GM12873 (cell line): ENCODE data around the gene GFPT1.

Experiments used
- TF ChIP-seq, protein P1 (sequence below): IDR thresholded peaks from 2 replicates; pipeline ENCODE4 v1.5.1; 2012; ENCODE audit warnings: low read depth, mild to moderate bottlenecking, moderate library complexity, low read length, control low read depth; ENCODE audit not compliant: insufficient read depth; ENCODE audit errors: missing control alignments

Gene GFPT1

DNA sequence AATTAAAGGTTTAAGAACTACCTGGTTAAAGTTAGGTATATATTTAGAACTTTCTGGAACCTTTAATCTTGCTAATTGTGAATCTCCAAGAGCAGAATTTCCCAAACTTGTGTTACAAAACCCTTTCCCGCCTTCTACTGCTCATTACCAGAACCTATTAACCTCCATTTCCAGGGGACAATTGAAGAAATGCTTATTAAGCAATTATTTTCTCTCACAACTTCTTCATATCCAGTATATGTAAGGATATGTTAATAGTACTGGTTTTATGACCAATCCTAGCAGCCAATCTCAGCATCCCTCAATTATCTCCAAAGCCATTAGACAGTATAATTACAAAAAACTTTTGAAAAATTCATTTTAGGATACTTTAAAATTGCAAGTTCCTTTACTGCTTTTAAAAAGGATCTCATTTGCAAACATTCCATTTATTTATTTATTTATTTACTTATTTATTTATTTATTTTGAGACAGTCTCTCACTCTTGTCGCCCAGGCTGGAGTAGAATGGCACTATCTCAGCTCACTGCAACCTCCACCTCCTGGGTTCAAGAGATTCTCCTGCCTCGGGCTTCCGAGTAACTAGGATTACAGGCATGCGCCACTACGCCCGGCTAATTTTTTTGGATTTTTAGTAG, 3.7 kb downstream of the GFPT1 start:
- TF ChIP-seq, protein P1, sequence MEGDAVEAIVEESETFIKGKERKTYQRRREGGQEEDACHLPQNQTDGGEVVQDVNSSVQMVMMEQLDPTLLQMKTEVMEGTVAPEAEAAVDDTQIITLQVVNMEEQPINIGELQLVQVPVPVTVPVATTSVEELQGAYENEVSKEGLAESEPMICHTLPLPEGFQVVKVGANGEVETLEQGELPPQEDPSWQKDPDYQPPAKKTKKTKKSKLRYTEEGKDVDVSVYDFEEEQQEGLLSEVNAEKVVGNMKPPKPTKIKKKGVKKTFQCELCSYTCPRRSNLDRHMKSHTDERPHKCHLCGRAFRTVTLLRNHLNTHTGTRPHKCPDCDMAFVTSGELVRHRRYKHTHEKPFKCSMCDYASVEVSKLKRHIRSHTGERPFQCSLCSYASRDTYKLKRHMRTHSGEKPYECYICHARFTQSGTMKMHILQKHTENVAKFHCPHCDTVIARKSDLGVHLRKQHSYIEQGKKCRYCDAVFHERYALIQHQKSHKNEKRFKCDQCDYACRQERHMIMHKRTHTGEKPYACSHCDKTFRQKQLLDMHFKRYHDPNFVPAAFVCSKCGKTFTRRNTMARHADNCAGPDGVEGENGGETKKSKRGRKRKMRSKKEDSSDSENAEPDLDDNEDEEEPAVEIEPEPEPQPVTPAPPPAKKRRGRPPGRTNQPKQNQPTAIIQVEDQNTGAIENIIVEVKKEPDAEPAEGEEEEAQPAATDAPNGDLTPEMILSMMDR, result no peak

DNA sequence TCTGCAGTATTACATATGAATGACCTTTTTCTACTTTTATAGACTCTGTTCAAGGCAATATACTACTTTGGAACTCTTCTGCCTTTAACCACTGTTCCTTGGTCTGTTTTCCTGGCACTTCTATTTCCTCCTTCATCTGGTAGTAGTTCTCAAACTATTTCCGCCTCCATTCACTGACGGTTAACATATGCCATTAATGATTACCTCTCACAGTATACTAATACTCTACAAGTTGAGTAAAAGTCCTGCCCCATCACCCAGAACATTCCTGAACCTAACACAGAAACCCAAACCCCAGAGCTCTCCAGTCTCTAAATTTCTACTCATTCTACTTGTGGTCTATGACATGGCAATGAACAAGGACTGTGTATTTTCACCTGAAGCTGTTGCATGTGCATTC, 4.5 kb downstream of the GFPT1 start:
- TF ChIP-seq, protein P1, result no peak

DNA sequence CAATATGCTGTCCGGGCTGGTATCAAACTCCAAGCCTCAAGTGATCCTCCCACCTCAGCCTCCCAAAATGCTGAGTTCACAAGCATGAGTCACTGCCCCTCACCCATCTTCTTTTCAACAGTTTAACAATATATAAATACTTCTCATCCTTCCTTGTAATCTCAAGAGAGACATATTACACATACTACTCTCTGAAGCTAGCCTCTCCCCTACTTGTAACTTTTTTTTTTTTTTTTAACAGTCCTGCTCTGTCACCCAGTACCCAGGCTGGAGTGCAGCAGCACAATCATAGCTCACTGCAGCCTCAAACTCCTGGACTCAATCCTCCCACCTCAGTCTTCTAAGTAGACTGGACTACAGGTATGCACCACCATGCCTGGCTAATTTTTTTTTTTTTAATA, 5.7 kb downstream of the GFPT1 start:
- TF ChIP-seq, protein P1, result no peak

DNA sequence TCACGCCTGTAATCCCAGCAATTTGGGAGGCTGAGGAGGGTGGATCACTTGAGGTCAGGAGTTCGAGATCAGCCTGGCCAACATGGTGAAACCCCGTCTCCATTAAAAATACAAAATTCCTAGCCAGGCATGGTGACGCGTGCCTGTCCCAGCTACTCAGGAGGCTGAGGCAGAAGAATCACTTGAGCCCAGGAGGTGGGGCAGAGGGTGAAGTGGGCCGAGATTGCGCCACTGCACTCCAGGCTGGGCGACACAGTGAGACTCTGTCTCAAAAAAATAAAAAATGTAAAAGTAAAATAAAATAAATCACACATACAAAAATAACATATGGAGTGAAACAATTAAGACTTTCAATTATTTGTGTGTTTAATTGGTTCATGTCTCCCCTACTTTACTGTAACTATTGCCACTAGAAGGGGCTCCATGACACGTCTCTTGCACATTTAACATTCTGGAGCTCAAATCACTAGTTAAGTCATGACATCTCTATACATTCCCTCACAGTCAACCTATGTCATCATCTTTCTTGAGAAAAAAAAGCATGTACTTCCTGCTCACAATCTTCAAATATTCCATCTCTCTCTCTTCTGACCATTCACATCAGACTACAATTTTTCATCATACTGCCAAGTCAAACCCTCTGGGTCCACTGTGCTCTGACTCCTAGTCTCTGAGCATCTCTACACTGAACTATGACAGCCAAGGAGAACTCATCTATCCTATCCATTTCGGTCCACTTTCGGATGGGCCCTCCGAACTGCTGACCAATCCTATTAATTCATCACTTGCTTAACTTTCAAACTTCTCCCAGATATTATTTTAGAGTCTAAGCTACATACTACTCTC, 6.7 kb downstream of the GFPT1 start:
- TF ChIP-seq, protein P1, result no peak

DNA sequence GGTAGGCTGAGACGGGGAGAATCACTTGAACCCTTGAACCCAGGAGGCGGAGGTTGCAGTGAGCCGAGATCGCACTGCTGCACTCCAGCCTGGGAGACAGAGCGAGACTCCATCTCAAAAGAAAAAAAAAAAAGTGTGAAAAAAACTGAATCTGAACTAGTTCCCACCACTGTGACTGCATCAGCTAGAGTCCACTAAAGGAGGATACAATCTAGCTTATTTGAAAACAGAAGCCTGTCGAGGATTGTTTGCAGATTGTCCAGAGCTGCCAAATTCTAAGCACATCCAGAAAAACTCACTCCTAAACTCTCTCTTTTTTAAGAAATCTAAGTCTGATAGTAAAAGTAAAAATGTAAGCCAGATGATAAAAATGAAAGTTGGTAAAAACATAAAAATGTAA, 10.6 kb downstream of the GFPT1 start:
- TF ChIP-seq, protein P1, result no peak

DNA sequence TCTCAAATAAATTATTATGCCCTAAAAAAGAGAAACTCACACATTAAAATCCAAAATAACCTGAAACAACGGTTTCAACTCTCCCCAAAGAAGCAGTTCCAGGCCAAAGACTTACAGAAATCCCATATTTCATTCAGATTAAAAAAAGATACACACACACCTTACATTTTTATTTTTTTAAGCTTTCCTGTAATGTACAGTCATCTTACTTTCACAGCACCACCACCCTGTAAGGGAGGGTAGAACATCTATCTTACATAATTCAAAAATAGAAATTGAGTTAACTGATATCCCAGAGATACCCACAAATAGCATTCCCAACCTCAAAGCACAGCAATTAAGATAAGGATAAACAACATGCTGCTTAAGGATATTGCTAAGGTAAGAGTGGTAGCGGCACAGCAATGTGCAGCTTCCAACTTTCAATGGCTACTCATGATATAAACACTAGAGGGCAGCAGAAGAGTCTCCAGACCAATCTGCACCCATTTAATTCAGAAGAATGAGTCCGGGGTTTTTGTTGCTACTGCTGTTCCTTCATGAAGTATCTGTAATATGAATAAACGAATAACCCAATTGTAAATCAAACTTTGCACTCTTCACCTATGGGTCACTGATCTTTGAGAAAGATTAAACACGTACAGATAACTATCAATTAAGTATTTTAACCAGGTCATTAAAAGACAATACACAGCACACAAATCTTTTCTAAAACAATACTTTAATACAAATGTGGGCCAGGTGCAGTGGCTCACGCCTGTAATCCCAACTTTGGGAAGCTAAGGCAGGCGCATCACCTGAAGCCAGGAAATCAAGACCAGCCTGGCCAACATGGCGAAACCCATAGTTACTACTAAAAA, 11.3 kb downstream of the GFPT1 start:
- TF ChIP-seq, protein P1, result peak; percentile 64

DNA sequence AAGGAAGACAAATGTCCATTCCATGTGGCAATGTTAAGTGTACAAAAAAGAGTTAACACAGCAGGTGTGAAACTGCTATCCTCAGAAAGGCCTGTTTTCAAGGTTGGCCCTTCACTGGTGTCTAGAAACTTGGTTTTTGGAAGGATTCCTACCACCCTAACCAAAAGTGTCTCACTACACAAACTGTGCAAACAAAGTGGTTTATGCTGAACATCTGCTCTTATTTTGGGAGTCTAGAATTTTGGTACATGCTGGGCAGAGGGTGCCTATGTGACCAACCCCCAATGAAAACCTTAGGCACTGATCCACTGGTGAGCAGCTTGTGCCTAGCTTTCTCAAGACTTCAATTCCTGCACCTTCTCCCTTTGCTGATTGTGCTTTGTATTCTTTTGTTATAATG, 14.3 kb downstream of the GFPT1 start:
- TF ChIP-seq, protein P1, result no peak
